Dedifferentiated amniotic fluid mesenchymal stem cell (primary cell): Measurements from ENCODE around the gene PHOSPHO2.
"Not testable (repeated sequence)": the region's sequence is repeated elsewhere in the genome, so short reads cannot be mapped to it uniquely, and the experiment has no call there.

Experiments used
- DNase-seq: peaks from one replicate; pipeline ENCODE4 v3.0.0-alpha.2; 2016; ENCODE audit errors: extremely low spot score

Gene PHOSPHO2

DNA sequence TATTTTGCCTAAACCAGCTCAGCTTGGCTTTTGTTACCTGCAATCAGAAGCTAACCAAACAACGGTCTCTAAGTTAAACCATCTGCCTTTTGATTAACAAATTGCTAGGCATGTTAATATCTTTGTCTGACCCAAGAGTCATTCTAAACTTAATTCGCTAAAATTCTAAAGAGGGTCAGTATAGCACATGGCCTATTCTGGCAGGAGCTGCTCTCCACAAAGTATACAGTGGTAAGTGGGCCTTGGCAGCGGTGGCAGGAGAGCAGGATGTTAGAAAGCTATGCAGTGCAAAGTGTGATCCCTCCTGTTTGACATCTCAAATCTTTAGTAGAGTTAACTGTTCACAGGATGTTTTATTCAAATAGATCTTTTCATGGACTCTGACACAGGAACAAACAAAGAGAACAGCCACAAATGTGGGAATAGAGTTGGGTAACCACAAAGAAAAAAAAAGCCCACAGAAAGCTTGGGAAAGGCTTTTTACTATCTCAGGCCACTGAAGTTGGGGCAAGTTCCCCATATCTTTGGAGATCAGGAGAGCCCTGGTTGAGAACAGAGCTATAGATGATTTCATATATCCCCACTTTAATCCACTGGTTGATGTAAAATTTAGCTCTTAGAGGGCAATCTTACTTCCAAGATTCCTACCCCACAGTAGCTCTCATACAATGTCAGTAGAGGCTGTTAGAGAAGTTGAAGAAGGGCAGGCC, 10.7 kb upstream of the PHOSPHO2 start:
- DNase-seq, result no peak

DNA sequence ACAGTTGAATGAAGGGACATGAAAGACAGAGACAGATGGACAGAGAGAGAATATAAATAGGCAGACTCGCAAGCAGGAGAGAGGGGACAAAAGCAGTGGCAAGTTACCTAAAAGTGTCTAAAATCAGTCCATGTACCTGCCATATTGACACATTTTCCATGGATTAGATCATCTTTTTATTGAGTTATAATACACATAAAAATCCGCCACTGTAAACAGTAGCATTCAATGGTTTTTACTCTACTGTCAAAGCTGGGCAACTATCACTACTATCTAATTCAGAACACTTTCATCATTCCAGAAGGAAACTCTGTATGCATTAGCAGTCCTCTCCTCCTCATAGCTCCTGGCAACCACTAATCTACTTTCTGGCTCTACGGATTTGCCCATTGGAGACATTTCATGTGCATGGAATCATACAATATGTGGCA, 10.1 kb upstream of the PHOSPHO2 start:
- DNase-seq, result no peak

- not testable (repeated sequence) for DNase-seq
These were observed 9.6 kb upstream of the PHOSPHO2 start for GRCh38 chr2:169684712-169685111.

GRCh38 chr2:169686825-169687224, 7.4 kb upstream of the PHOSPHO2 start:
- DNase-seq, result not testable (repeated sequence)

GRCh38 chr2:169687943-169688342, 6.3 kb upstream of the PHOSPHO2 start:
- DNase-seq, result not testable (repeated sequence)

- no peak for DNase-seq
These were observed 3.3 kb upstream of the PHOSPHO2 start for GRCh38 chr2:169690958-169691357.

DNA sequence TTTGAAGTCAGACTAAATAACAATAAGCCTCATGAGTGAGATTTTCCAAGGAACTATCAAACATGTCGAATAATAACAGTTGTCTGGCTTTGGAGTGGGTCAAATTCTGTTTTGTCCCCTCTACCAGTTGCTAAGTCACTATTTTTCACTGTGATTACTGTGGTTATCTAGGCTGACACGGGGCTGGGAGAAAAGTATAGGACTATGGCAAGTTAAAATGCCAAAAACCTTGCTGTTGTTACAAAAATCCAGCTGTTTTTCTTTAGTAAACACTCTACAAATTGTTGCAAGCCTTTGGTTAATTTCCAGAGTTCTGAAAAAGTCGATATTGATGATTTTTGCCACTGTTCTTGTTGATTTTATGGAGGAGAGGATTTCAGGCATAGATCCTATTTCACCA, 1.6 kb upstream of the PHOSPHO2 start:
- no peak for DNase-seq

DNA sequence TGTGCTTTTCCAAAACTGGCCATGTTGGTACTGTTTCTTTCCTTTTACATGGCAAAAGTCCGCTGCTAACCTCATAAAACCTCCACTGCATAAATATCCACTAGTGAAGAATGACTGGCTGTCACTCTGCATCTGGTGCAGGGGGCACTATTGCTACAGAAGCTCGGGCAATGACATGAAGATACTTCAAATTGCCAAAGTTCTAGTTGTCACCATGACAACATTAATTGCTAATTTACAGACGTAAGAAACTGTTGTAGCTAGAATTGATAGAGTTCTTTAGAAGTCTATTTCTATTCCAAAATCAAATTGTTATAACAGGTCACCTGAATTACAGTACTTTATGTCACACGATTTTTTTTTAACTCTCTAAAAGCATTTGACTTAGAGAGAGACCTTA, 909 bp upstream of the PHOSPHO2 start:
- DNase-seq, result no peak

GRCh38 chr2:169694894-169695260, 608 bp downstream of the PHOSPHO2 start:
- no peak for DNase-seq

GRCh38 chr2:169696381-169696780, 2.1 kb downstream of the PHOSPHO2 start:
- DNase-seq, result no peak

- not testable (repeated sequence) for DNase-seq
These were observed 4.9 kb downstream of the PHOSPHO2 start for GRCh38 chr2:169699173-169699572.

- DNase-seq, result no peak
These were observed 8.7 kb downstream of the PHOSPHO2 start for GRCh38 chr2:169702996-169703395.

DNA sequence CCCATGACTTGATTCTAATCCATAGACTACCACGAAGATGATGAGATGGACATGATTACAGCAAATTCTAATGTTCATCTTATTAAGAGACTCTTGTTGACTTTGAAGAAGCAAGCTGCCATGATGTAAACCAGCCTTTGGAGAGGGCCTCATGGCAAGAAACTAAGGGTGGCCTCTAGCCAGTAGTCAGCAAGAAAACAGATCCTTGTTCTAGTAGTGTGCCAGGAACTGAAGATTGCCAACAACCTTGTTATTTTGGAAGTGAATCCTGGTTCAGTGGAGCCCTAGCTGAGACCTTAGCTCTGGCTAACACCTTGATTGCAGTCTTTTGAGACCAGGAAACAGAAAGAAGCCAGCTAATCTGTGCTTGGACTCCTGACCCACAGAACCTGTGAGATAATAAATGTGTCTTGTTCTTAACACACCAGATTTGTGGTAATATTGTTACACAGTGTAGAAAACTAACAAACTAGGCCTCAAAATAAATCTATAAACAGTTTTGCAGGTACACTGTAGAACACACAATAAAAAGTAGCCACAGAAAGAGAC, 10.0 kb downstream of the PHOSPHO2 start:
- DNase-seq, result no peak

DNA sequence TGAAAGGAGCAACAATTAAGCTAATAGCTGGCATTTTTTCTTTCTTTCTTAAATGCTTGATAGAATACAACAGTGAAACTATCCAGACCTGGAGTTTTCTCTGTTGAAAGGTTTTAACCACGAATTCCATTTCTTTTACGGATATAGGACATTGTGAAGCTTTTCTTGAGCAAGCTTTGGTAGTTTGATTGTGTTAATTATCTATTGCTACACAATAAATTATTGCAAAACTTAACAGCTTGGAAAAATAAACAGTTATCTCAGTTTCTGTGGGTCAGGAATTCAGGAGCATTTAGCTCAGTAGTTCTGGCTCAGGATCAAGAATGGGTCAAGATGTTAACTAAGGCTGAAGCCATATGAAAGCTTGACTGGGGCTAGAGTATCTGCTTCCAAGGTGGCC, 11.7 kb downstream of the PHOSPHO2 start:
- DNase-seq, result no peak

DNA sequence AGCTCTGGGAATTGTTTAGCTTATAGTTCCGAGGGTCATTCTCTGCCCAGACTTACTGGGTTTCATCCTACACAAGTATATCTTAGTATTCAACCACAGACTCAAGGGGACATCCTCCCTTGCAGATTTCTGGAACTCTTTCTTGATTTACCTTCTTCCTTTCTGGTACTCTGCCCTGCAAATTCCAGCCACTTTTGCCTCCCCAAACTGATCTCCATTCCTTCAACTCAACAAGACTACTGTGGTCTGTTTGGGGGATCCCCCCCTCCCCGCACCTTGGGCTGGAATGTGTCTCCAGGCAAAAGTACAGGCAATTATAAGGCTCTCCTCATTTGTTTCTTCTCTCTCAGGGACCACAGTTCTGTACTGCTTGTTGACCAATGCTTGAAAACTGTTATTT, 13.4 kb downstream of the PHOSPHO2 start:
- DNase-seq, result no peak

DNA sequence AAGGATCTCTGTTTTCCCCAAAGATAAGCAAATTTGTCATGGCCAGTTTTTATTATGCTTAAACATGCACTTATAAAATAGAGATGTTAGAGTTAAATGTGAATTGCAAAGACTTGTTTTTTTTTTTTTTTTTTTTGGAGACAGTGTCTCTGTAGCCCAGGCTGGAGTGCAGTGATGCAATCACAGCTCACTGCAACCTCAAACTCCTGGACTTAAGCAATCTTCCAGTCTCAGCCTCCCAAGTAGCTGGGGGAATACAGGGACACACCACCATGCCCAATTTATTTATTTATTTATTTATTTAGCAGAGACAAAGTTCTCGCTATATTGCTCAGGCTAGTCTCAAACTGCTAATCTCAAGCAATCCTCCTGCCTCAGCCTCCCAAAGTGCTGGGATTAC, 15.1 kb downstream of the PHOSPHO2 start:
- no peak for DNase-seq

DNA sequence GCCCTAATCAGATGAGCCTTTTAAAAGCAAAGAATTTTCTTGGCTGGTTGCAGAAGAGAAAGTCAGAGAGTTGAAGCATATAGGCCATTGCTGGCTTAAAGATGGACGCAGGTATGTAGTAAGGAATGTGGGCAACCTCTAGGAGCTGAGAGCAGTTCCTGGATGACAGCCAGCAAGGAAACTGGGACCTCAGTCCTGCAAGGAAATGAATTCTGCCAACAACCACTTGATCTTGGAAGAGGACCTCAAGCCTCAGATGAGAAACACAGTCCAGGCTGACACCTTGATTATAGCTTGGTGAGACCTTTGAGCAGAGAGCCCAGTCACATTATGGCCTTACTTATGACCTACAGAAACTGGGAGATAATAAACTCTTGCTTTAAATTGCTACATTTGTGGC, 15.7 kb downstream of the PHOSPHO2 start:
- no peak for DNase-seq

- DNase-seq, result no peak
These were observed 17.7 kb downstream of the PHOSPHO2 start for GRCh38 chr2:169711751-169712509.

DNA sequence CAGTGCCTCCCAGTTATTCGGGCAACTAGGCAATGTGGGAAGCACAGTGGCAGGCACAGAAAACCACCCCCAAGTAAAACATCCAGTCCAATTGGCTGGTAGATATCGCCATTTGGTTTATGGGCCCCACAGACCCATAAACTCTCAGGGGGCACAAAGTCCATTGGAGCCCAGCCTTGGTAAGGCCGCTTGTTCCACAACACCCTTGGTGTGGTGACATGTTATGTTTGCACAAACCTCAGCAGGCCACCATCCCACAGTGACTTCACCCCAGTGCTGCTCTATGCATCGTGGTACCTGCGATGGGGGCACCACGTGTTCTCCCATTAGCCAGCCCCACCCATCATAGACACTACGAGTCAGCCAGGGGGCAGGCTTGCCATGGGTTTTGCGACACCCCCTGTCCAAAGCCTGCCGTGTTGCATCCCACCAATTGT, 18.5 kb downstream of the PHOSPHO2 start:
- no peak for DNase-seq

GRCh38 chr2:169713331-169713730, 19.1 kb downstream of the PHOSPHO2 start:
- DNase-seq, result no peak

- DNase-seq, result no peak
These were observed 20.4 kb downstream of the PHOSPHO2 start for GRCh38 chr2:169714699-169715098.

DNA sequence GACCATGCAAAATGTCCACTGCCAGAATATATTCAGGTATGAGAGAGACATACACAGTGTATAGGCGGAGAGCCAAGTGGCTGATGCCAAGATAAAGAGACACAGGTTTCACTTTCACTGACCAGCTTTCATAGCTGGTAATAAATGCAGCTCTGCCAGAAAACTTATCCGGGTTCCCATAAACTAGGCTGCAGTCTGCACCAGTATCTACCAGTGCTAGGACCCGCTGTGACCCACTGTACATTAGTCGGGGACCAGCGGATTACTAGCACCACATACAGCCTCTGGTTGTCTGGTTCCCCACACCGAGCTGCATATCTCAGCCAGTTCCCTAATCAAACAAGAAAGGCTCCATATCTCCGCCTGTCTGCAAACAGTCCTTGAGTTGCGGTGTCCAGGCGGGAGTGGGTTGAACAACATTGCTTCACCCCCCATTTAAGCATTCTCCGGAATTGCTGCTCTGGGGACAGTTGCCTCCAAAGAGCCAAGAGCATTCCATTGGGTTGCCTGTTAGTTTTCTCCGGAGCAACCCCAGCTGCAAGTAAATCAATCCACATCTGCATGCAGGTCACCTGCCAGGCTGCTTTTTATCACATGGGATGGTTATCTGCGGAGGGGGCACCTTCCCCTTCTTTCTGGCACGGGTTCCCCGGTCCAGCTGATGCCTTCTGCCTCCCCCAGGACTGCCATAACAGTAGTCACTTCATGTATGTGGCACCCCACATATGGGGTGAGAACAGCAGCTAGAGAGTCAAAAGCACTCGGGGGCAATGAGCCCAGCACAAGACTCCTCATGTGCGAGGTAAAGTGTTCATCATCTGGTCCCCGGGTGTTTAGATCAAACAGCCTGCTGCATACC, 21.3 kb downstream of the PHOSPHO2 start:
- no peak for DNase-seq
